Prostate gland (tissue), 2 donors: ENCODE results near the gene ATOH1.

ENCODE experiments used
- CTCF ChIP-seq, 4 experiments: fragments of 200-600 bp in 2 of 4; fragments of 450-650 bp in 2 of 4; sonication (generic) in 2 of 4; IDR thresholded peaks; 1 replicate in 3 of 4; 2 replicates in 1 of 4; pipeline ENCODE4 v1.5.1; 2016 to 2019; ENCODE audit warnings: antibody characterized with exemption in 4 of 4, mild to moderate bottlenecking in 2 of 4, moderate library complexity in 2 of 4
- POLR2A ChIP-seq: fragments of 450-650 bp; IDR thresholded peaks from one replicate; pipeline ENCODE4 v1.6.1; 2016; ENCODE audit warnings: antibody characterized with exemption, mild to moderate bottlenecking
- POLR2AphosphoS5 ChIP-seq: sonication (generic); formaldehyde crosslinking; IDR thresholded peaks from one replicate; pipeline ENCODE4 v1.6.1; 2017; ENCODE audit warnings: antibody characterized with exemption

- TF ChIP-seq POLR2A (no peak), CTCF (IDR thresholded peaks at IDR 0.05) (no peak), POLR2AphosphoS5 (no peak)
Measured at GRCh38 chr4:93834249-93835066, 5.9 kb downstream of the ATOH1 start.
